Measurements from ENCODE around the gene UTS2B.
"Not testable (repeated sequence)": the region's sequence is repeated elsewhere in the genome, so short reads cannot be mapped to it uniquely, and the experiment has no call there.

UTS2B gene

GRCh38 chr3:191246034-191246433, 84.3 kb downstream of the UTS2B start:
- DNase-seq (ENCODE audit: low read depth in 1 of 2, low spot score in 1 of 2): not testable (repeated sequence)

GRCh38 chr3:191244242-191244867, 86.0 kb downstream of the UTS2B start:
- no peak for DNase-seq (ENCODE audit: low read depth in 1 of 2, low spot score in 1 of 2)

- DNase-seq (ENCODE audit: low read depth in 1 of 2, low spot score in 1 of 2): no peak
Observed at GRCh38 chr3:191240486-191240885, 89.8 kb downstream of the UTS2B start.

- no peak for DNase-seq (ENCODE audit: low read depth in 1 of 2, low spot score in 1 of 2)
Observed at GRCh38 chr3:191239407-191240031, 90.8 kb downstream of the UTS2B start.

- DNase-seq (ENCODE audit: low read depth in 1 of 2, low spot score in 1 of 2): no peak
Observed at GRCh38 chr3:191238321-191238817, 92.0 kb downstream of the UTS2B start.

- DNase-seq (ENCODE audit: low read depth in 1 of 2, low spot score in 1 of 2): no peak
Observed at GRCh38 chr3:191237047-191237882, 93.1 kb downstream of the UTS2B start.

GRCh38 chr3:191236646-191237045, 93.7 kb downstream of the UTS2B start:
- DNase-seq (ENCODE audit: low read depth in 1 of 2, low spot score in 1 of 2): no peak

GRCh38 chr3:191235331-191236314, 94.7 kb downstream of the UTS2B start:
- DNase-seq (ENCODE audit: low read depth in 1 of 2, low spot score in 1 of 2): no peak

- no peak for DNase-seq (ENCODE audit: low read depth in 1 of 2, low spot score in 1 of 2)
Observed at GRCh38 chr3:191234216-191234615, 96.1 kb downstream of the UTS2B start.

- DNase-seq (ENCODE audit: low read depth in 1 of 2, low spot score in 1 of 2): no peak
Observed at GRCh38 chr3:191227541-191227940, 102.8 kb downstream of the UTS2B start.

- DNase-seq (ENCODE audit: low read depth in 1 of 2, low spot score in 1 of 2): no peak
Observed at GRCh38 chr3:191221638-191222037, 108.7 kb downstream of the UTS2B start.

- DNase-seq (ENCODE audit: low read depth in 1 of 2, low spot score in 1 of 2): no peak
Observed at GRCh38 chr3:191220908-191221307, 109.4 kb downstream of the UTS2B start.

GRCh38 chr3:191217301-191217700, 113.0 kb downstream of the UTS2B start:
- DNase-seq (ENCODE audit: low read depth in 1 of 2, low spot score in 1 of 2): no peak
